GM21423 (cell line): ENCODE measurements around the gene AIFM3.

Experiments used
- ATAC-seq: cut with Tn5 transposase; IDR thresholded peaks from one replicate; pipeline ENCODE4 v1.9.1; 2021; ENCODE audit warnings: mild to moderate bottlenecking, moderate library complexity; ENCODE audit not compliant: unreplicated experiment

The AIFM3 gene

DNA sequence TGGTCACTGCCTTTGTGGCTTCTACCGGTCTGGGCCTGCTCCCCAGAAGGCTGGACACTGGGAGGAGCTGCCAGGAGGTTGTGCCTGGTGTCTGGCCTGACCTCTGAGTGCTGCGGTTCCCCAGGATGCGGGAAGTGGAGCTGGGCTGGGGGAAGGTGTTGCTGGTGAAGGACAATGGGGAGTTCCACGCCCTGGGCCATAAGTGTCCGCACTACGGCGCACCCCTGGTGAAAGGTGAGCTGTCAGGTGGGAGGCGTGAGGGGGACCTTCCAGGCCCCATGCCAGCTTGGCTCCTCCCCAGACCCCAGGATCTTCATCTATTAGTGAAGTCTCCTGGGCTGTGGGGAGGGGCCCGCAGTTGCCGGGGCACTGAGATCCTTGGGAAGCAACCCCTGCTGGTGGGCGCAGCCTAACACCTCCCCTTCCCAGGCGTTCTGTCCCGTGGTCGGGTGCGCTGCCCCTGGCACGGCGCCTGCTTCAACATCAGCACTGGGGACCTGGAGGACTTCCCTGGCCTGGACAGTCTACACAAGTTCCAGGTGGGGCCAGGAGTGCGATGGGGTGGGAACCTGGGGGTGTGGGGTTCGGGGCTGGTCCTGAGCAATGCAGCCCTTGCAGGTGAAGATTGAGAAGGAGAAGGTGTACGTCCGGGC, 6.7 kb downstream of the AIFM3 start:
- no peak for ATAC-seq

DNA sequence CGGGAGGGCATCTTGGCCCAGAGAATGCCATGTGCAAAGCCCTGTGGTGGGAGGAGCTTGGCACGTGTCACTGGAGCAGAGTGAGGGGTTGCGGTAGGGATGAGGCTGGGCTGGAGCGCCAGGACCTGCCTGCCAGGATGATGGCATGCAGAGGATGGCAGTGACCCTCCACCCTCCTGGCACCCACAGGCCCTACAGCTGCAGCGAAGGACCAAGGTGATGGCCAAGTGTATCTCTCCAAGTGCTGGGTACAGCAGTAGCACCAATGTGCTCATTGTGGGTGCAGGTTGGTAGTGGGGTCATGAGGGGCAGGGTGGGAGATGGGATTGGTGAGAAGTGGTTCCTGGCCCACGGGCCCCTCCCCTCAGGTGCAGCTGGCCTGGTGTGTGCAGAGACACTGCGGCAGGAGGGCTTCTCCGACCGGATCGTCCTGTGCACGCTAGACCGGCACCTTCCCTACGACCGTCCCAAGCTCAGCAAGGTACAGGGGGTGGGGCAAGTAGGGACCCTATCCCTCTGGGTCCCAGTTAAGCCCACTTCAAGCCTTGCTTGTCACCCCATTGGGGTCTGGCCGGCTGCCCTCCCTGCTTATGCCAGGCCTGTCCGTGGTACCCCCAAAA, 7.4 kb downstream of the AIFM3 start:
- ATAC-seq: no peak

DNA sequence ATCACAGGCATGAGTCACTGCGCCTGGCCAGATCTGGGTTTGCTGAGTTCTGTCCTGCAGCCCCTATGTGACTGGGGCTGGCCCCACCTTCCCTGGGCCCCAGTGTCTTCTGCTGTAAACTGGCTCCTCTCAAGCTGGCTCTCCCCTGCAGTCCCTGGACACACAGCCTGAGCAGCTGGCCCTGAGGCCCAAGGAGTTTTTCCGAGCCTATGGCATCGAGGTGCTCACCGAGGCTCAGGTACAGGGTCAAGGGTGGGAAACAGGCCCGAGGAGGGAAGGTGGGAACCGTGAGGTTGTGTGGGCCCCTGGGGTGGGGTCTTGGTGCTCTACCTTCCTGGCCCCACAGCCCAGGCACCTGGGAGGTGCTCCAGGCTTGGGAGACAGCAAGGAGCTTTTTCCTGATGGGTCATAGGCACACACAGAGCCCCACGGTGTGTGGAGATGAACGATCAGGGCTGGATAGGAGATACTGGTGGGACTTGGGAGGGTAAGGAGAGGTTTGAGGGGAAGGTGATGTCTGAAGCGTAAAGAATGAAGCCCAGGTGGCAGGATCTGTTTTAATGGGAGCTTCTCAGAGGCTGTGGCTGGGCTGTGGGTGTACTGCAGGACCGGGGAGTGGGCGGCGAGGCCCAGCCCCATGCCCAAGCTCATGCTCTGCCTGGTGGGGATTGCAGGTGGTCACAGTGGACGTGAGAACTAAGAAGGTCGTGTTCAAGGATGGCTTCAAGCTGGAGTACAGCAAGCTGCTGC, 8.7 kb downstream of the AIFM3 start:
- no peak for ATAC-seq

DNA sequence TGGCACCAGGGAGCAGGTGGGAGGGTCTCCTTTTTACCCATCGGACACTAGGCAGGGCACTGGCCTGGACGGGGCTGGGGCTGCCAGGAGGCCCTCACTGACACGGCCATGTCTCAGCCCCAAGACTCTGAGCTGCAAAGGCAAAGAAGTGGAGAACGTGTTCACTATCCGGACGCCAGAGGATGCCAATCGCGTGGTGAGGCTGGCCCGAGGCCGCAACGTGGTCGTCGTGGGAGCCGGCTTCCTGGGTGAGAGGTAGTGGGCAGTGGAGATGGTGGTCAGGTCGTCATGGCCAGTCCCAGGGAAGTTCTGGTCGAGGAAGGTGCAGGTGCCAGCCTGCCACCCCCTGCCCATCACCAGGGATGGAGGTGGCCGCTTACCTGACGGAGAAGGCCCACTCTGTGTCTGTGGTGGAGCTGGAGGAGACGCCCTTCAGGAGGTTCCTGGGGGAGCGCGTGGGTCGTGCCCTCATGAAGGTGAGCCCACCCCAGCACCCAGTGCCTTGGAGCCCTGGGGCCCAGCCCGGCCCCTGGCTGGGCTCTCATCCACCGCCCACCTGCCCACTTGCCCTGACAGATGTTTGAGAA, 9.3 kb downstream of the AIFM3 start:
- no peak for ATAC-seq

DNA sequence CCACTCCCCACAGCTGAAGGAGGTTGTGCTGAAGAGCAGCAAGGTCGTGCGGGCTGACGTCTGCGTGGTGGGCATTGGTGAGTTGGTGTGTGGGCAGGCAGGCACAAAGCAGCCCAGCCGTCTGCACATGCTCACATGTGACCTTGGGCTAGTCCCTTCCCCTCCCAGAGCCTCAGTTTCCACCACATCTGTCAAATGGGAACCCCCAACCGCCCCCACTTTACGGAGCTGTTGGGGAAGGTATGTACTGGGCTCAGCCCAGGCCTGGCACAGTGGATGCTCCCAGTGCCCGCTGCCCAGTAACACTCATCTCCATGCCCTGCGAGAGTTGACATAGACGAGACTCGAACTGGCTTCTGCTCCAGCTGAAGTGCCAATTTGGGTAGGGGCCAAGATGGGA, 10.0 kb downstream of the AIFM3 start:
- no peak for ATAC-seq

DNA sequence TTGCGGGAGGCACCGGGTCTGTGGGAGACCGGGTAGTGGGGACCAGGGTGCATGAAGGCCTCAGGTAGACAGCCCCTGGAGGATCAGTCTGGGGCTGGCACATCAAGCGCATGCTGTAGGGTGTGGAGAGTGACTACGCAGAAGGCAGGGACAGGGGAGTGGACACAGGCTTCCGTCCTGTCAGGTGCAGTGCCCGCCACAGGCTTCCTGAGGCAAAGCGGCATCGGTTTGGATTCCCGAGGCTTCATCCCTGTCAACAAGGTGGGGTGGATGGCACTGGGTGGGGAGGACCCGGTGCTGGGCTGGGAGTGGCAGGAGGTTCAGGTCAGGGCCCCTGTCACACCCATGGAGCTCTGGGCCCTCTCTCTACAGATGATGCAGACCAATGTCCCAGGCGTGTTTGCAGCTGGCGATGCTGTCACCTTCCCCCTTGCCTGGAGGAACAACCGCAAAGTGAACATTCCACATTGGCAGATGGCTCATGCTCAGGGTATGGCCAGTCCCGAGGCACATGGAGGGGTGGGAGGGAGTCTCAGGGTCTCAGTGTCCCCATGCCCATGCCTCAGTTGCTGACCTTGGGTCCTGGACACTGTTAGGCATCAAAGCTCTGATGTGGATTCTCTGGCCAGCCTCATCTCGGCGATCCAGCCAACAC, 10.6 kb downstream of the AIFM3 start:
- ATAC-seq: no peak

DNA sequence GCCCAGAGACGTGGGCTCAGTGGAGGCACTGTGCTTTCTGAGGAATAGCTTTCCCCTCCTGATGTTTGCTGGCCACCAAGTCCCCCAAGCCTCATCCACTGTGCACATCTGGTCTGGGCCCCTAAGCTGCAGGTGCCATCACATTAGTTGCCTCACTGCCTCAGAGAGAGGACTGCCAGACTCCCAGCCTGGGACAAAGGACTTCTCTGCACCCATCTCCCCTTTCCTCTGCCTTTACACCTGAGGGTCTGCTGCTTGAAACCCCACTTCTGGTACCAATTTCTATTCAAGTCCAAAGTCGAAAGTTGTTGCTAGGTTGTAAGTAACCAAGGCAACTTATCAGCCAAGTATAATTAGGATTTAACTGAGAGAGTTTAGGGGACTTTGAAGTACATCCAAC, 11.4 kb downstream of the AIFM3 start:
- ATAC-seq: no peak

DNA sequence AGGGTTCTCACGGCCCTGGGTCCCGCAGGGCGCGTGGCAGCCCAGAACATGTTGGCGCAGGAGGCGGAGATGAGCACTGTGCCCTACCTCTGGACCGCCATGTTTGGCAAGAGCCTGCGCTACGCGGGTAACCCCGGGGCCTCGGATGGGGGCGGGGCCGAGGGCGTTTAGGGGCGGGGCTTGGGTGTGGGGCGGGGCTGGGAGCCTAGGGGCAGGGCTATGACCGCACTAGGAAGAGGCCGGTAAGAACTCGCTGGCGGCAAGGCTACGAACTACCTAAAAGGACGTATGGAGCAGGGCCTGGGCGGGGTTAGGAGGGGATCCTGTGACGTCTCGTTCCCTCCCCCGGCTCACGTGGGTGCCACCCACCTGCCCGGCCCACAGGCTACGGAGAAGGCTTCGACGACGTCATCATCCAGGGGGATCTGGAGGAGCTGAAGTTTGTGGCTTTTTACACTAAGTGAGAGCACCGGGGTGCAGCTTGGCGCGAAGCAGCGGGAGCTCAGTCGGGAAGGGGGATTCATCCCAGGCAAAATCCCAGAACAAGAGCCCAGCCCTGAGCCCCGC, 12.3 kb downstream of the AIFM3 start:
- ATAC-seq: no peak

DNA sequence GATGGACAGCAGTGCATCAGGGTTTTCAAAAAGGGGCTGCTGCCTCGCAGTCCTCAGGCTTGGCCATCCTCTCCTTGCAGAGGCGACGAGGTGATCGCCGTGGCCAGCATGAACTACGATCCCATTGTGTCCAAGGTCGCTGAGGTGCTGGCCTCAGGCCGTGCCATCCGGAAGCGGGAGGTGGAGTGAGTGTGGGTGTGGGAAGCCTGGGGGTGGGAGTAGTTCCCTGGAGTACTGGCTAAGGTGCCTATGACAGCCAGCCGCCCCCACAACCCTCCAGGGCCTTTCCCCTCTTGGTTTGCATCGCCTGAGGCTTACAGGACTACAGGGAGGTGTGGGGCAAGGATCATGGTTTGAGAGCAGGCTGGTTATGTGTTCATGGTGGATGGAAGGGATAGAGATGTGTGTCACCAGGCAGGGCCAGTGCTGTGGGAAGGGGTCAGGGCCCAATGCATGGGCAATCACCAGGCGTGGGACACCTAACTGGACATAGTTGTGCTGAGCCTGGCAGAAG, 12.9 kb downstream of the AIFM3 start:
- no peak for ATAC-seq

DNA sequence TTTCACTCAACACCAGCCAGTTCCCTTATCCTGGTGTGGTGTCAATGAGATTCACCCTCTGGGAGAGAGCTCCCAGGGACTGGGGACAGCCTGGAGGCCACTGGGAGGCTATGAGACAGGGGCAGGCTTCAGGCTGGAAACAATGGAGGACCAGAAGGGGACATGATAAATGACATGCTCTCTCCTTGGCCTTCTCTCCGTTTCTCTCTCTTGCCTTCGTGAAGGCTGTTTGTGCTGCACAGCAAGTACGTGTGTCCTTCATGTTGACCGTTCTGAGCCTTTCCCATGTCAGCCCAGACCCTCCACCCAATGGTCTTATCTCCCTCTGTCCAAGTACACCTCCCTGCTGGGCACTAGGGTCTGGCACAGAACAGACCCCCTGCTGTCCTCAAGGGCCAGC, 13.5 kb downstream of the AIFM3 start:
- no peak for ATAC-seq

DNA sequence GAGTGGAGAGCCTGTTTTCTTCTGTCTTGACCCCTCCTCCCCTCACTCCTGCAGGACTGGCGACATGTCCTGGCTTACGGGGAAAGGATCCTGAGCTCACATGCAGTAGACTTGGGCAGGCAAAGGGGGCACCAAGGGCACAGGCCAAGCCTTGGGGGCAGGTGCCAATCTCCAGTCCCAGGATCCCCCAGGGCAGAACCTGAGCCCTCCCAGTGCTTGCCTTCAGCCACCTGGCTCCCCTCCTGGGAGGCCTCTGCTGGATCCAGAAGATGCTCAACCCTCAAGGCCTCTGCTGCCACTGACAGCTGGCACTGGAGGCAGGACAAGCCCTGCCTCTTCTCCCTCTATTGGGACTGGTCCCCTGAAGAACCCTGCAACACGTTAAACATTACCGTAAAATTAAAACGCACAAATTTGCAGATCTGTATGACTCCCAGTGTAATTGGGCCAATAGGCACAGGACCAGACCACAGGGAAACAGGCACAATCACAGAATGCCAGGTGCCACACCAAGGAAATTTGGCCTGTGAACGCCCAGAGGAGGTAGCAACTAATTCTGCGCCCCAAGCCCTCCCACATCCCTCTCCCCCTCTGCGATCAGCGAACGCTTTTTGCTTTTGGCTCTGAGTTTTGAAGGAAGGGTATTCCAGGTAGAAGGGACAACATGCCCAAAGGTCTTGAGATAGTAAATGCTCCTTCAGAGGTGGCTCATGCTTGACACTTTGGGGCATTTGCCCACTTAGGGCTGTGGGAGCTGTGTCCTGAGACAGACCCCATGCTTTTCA, 14.1 kb downstream of the AIFM3 start:
- no peak for ATAC-seq

DNA sequence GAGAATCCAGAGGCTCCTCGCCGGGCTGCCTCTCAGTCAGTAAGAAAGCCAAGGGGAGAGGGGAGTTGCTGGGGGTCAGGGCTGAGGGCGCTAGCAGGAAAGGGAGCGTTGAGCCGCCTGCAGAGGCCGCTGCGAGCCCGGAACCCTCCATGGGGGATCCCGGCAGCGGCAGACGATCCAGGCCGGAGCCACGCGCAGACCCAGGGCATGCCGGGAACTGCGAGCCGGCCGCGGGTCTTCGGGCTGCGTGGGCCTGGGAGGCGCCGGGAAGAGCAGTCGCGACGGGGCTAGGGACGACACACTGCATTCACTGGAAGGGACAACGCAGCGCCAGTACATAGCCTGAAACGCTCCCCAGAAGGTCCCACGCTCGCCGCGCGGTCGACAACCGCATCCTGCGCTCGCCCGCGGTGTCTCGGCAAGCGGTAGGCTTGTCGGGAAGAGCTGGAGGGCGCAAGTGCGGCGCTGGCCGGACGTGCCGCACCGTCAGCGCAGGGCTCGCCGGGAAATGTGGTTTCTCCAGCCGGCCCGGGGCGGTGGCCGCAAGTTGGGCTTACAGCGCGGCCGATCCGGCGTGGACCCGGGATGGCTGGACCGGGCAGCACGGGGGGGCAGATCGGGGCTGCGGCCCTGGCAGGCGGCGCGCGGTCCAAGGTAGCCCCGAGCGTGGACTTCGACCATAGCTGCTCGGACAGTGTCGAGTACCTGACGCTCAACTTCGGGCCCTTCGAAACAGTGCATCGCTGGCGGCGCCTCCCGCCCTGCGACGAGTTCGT, 14.9 kb downstream of the AIFM3 start, which contains the start of gene LZTR1:
Gene LZTR1 (plus strand): TSS at position 511 of the 776 bp plus-strand sequence. CDS start 75 bp downstream, at position 586.
- peak; percentile 67 for ATAC-seq

DNA sequence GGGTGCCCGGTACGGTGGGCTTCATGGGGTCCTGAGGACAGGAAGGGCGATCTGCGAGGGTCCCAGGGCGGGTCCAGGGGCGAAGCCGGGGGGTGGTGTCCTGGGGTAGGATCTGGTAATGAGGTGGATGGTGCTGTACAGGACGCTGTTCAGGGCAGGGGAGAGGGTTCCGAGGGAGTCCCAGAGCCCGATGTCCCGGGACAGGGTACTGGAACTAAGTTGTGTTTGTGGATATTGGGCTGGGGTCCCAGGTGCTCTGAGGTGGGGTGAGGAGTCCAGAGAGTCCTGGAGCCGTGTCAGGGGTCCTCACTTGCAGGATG, 15.5 kb downstream of the AIFM3 start:
- ATAC-seq: peak; percentile 6

DNA sequence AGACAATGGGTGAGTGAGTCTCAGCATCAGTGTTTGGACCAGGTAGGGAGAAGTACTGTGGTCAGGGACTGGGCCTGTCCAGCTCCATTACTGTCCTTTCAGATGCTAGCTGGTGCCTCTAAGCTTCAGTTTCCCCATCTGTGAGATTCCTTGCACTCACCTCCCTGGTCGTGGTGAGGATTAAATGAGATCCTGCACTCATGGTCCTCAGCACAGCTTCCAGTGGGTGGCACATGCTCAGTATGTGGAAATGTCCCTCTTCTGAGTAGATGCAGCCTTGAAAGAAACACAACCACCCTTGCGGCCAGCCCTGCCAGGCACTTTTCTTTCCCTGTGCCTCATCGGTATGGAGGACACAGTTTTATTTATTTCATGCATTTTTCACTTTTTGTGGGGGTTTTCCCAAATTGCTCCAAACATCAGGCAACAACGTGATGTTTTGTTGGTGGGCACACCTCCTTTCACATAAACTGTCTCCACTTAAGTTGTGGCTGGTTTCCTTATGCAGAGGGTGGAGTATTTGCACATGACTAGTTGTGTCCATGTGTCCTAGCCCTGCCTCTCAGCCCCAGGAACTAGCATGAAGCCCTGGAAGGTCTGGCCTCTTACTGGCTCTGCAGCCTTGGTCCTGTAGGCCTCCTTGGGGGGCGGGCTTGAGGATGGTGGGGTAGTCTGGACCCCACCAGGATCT, 16.2 kb downstream of the AIFM3 start:
- ATAC-seq: no peak

DNA sequence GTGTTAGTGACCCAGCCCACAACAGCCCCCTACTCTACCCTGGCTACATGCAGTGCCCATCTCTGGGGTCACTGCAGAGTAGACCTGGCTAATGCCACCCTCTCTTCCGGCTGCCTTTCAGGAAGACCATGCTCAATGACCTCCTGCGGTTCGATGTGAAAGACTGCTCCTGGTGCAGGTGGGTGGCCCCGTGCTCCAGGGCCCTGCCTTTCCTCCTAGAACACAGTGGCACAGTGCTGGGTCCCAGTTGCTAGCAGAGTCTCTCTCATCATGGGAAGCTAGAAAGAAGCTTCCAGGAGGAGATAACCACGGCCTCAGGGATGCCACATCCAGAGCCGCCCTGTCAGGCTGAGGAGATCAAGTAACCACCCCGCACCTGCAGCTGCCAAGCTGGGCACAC, 18.7 kb downstream of the AIFM3 start:
- no peak for ATAC-seq

DNA sequence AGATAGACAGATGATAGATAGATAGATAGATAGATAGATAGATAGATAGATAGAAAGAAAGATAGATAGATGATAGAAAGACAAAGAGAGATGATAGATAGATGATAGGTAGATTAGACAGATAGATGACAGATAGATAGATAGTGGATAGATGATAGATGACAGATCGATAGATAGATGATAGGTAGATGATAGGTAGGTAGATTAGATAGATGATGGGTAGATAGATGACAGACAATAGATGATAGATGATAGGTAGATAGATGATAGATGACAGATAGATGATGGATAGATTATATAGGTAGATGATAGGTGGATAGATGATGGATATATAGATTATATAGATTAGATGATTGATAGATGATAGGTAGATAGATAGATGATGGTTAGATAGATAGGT, 19.3 kb downstream of the AIFM3 start:
- no peak for ATAC-seq

DNA sequence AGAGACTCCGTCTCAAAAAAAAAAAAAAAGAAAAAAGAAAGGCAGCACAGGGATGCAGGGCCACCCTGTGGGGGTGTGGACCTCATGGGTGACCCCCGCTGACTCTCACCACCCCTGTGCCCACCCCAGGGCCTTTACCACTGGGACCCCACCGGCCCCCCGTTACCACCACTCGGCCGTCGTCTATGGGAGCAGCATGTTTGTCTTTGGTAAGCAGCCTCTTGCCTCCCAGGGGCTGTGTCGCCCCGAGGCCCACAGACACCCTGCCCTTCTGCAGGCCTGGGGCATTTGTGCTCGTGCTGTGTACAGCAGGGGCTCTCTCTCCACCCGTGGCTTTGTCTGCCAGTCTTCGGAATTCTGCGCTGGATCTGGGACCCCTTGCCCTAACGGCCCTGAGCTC, 20.3 kb downstream of the AIFM3 start:
- ATAC-seq: no peak

DNA sequence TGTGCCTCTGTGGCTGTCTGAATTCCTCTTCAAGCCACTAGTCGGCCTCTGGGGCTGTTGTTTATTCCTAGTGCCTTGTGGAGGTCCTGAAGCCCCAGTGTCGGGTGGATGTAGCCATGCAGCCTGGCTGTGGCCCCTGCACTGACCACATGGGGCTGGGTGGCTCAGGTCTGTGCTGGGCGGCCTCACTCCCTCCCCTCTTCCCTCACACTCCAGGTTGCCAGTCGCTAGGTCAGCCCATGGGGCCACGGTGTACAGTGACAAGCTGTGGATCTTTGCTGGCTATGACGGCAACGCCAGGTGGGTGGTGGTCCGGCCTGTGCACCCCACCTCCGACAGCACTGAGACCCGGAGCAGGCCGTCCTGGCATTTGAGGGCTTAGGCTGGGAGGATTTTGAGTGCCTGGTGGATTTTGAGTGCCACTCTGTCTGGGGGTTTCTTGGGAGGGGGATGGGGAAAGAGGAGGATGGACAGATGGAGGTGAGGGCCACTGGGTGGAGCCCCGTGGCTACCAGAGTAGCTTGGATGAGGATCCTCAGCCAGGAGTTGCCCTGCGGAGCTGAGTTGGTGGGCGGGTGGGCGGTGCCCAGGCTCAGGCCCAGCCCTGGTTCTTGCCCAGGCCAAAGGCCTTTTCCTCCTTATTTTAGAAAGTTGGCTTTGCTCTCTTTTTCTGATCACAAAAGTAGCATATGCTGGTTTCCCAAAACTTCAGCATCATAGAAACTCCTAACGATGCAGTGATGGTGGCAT, 21.7 kb downstream of the AIFM3 start:
- no peak for ATAC-seq
